ENCODE results near the gene CNBD2. TPM values are rescaled to one million over a fixed set of nuclear protein-coding genes. Genes with fewer than 3 reads are reported as not detected.
A peak's percentile ranks its signal among the peaks of the same experiment; 100 is the strongest.

Gene CNBD2
- total and polyA plus RNA-seq, 12 donors, result 2.1 to 18.0 (median 3.2) TPM

- no peak overlapping the region for H3K4me3 ChIP-seq
- H3K9me3 ChIP-seq, result no peaks in the 10 kb centered on the region
- no peaks in the 10 kb centered on the region for H3K27me3 ChIP-seq
- H3K4me1 ChIP-seq, result no peaks in the 10 kb centered on the region
- intact Hi-C loops (cut with DNase I), result no loop called here
- no peak for ATAC-seq
- H3K36me3 ChIP-seq, result peaks cover 0 to 92% (median 32%) of the 10 kb centered on the region in 9 donors
- no peak for DNase-seq
- TF ChIP-seq CTCF (IDR thresholded peaks at IDR 0.05), result no peak
- 96 to 98% methylated on average over 3 of the region's 3 CpGs for WGBS, 2 donors
- H3K27ac ChIP-seq, result no peak overlapping the region
These were observed 29.1 kb upstream of the CNBD2 start for GRCh38 chr20:35939264-35939663.

GRCh38 chr20:35941620-35942019 lies 26.8 kb upstream of the CNBD2 start:
- no peak overlapping the region for H3K27ac ChIP-seq
- DNase-seq (no peak), ATAC-seq (no peak)
- H3K9me3 ChIP-seq, result no peaks in the 10 kb centered on the region
- H3K27me3 ChIP-seq, result no peaks in the 10 kb centered on the region
- WGBS, 2 donors, result 94 to 96% methylated on average over 2 of the region's 2 CpGs
- peaks cover 0 to 95% (median 32%) of the 10 kb centered on the region in 9 donors for H3K36me3 ChIP-seq
- intact Hi-C loops (cut with DNase I), result no loop called here
- no peaks in the 10 kb centered on the region for H3K4me1 ChIP-seq
- no peak overlapping the region for H3K4me3 ChIP-seq
- TF ChIP-seq CTCF (IDR thresholded peaks at IDR 0.05), result no peak

- no peak for TF ChIP-seq CTCF (IDR thresholded peaks at IDR 0.05)
- Histone ChIP-seq H3K36me3 (peaks cover 0 to 95% (median 32%) of the 10 kb centered on the region in 9 donors), H3K4me1 (peaks cover 0 to 1% (median 0%) of the 10 kb centered on the region in 9 donors), H3K4me3 (no peak overlapping the region), H3K27ac (no peak overlapping the region), H3K27me3 (no peaks in the 10 kb centered on the region), H3K9me3 (no peaks in the 10 kb centered on the region)
- WGBS, 2 donors, result 83 to 86% methylated on average over 2 of the region's 2 CpGs
- DNase-seq (no peak), ATAC-seq (no peak)
- intact Hi-C loops (cut with DNase I), result no loop called here
These were observed 26.1 kb upstream of the CNBD2 start for GRCh38 chr20:35942243-35942642.

- peak overlapping the region in 1 of 10 donors; percentile 50 for H3K27ac ChIP-seq
- intact Hi-C loops (cut with DNase I), result no loop called here
- H3K27me3 ChIP-seq, result no peaks in the 10 kb centered on the region
- DNase-seq (no peak), ATAC-seq (peak in 2 of 8 donors; percentile 10 to 38)
- peaks cover 3 to 31% (median 10%) of the 10 kb centered on the region in 9 donors for H3K4me1 ChIP-seq
- peaks cover 0 to 72% (median 3%) of the 10 kb centered on the region in 9 donors for H3K36me3 ChIP-seq
- no peak overlapping the region for H3K4me3 ChIP-seq
- no peaks in the 10 kb centered on the region for H3K9me3 ChIP-seq
- peak in 4 of 9 donors; percentile 18 to 29 (median 28) for TF ChIP-seq CTCF (IDR thresholded peaks at IDR 0.05)
- 84% methylated on average over 9 of the region's 9 CpGs for WGBS, 2 donors
These were observed 20.9 kb upstream of the CNBD2 start for GRCh38 chr20:35947489-35947888.
